Mesothelial cell of epicardium (in vitro differentiated cells): ENCODE measurements around the gene CHRNE. TPM values are rescaled to one million over a fixed set of nuclear protein-coding genes. Genes with fewer than 3 reads are reported as not detected.

Experiments
- DNase-seq, 2 experiments: peaks; one replicate each; pipeline ENCODE4 v3.0.0; 2021; ENCODE audit warnings: low spot score in 2 of 2; ENCODE audit not compliant: unreplicated experiment in 2 of 2
- H3K27ac Mint-ChIP-seq: 2 replicates; pipeline ENCODE4 v1.8.0; 2021; ENCODE audit warnings: mixed read lengths
- H3K27me3 Mint-ChIP-seq: 2 replicates; pipeline ENCODE4 v1.8.0; 2021; ENCODE audit warnings: low read depth, mixed read lengths
- H3K36me3 Mint-ChIP-seq: 2 replicates; pipeline ENCODE4 v1.8.0; 2021; ENCODE audit warnings: mixed read lengths
- H3K4me1 Mint-ChIP-seq: 2 replicates; pipeline ENCODE4 v1.8.0; 2021; ENCODE audit warnings: mixed read lengths
- H3K4me3 Mint-ChIP-seq: 2 replicates; pipeline ENCODE4 v1.8.0; 2021; ENCODE audit warnings: mild to moderate bottlenecking, moderate library complexity, mixed read lengths
- H3K9me3 Mint-ChIP-seq: 2 replicates; pipeline ENCODE4 v1.8.0; 2021; ENCODE audit warnings: mixed read lengths
- CTCF ChIP-seq: fragments of 200-600 bp; sonication (generic); IDR thresholded peaks from one replicate; pipeline ENCODE4 v1.5.0; 2021; ENCODE audit warnings: antibody characterized with exemption; ENCODE audit not compliant: unreplicated experiment
- total RNA-seq: library from RNA; stranded (reverse); gene quantifications from 3 replicates; pipeline ENCODE4 v1.2.1, GENCODE V29; 2021

Gene CHRNE
- total RNA-seq, 1 donor from 2014 or later, result 1.5 TPM

GRCh38 chr17:4945944-4946280 is 43.0 kb upstream of the CHRNE start:
- Mint-ChIP-seq H3K36me3 (peaks cover 8% of the 10 kb centered on the region), H3K9me3 (no peaks in the 10 kb centered on the region), H3K4me3 (peak overlapping the region; percentile 93), H3K4me1 (peaks cover 42% of the 10 kb centered on the region), H3K27ac (peak overlapping the region; percentile 93), H3K27me3 (no peaks in the 10 kb centered on the region)
- DNase-seq, result no peak
- TF ChIP-seq CTCF, result no peak

GRCh38 chr17:4945176-4945943 is 42.5 kb upstream of the CHRNE start:
- peak overlapping the region; percentile 78 for H3K27ac Mint-ChIP-seq
- peaks cover 8% of the 10 kb centered on the region for H3K36me3 Mint-ChIP-seq
- H3K27me3 Mint-ChIP-seq, result no peaks in the 10 kb centered on the region
- no peaks in the 10 kb centered on the region for H3K9me3 Mint-ChIP-seq
- DNase-seq, result no peak
- H3K4me1 Mint-ChIP-seq, result peaks cover 39% of the 10 kb centered on the region
- no peak for TF ChIP-seq CTCF
- H3K4me3 Mint-ChIP-seq, result peak overlapping the region; percentile 52

- no peaks in the 10 kb centered on the region for H3K27me3 Mint-ChIP-seq
- no peaks in the 10 kb centered on the region for H3K9me3 Mint-ChIP-seq
- no peak overlapping the region for H3K4me3 Mint-ChIP-seq
- no peak for DNase-seq
- no peak for TF ChIP-seq CTCF
- peak overlapping the region; percentile 78 for H3K27ac Mint-ChIP-seq
- H3K4me1 Mint-ChIP-seq, result peaks cover 35% of the 10 kb centered on the region
- peaks cover 8% of the 10 kb centered on the region for H3K36me3 Mint-ChIP-seq
Measured at GRCh38 chr17:4944554-4945175, 41.8 kb upstream of the CHRNE start.

GRCh38 chr17:4944163-4944553 is 41.3 kb upstream of the CHRNE start:
- TF ChIP-seq CTCF, result no peak
- no peak for DNase-seq
- Mint-ChIP-seq H3K4me1 (peaks cover 38% of the 10 kb centered on the region), H3K4me3 (no peak overlapping the region), H3K27ac (peak overlapping the region; percentile 78), H3K36me3 (peaks cover 8% of the 10 kb centered on the region), H3K9me3 (no peaks in the 10 kb centered on the region), H3K27me3 (no peaks in the 10 kb centered on the region)

GRCh38 chr17:4942760-4943508 is 40.0 kb upstream of the CHRNE start:
- Mint-ChIP-seq H3K4me1 (peaks cover 49% of the 10 kb centered on the region), H3K27me3 (no peaks in the 10 kb centered on the region), H3K9me3 (no peaks in the 10 kb centered on the region), H3K4me3 (peak overlapping the region; percentile 87), H3K36me3 (peaks cover 8% of the 10 kb centered on the region), H3K27ac (peak overlapping the region; percentile 64)
- DNase-seq, result no peak
- TF ChIP-seq CTCF, result no peak
